GM12874 (cell line): ENCODE results near the gene SARDH.

Source experiments
- CTCF ChIP-seq: IDR thresholded peaks from 2 replicates; pipeline ENCODE4 v1.5.1; 2011; ENCODE audit warnings: low read depth, mild to moderate bottlenecking, control low read depth, low read length, moderate library complexity; ENCODE audit not compliant: insufficient read depth

SARDH gene

GRCh38 chr9:133768371-133768858, 30.3 kb upstream of the SARDH start:
- no peak for TF ChIP-seq CTCF

- no peak for TF ChIP-seq CTCF
Observed at GRCh38 chr9:133767625-133768024, 29.5 kb upstream of the SARDH start.

- no peak for TF ChIP-seq CTCF
Observed at GRCh38 chr9:133767008-133767407, 28.9 kb upstream of the SARDH start.

- TF ChIP-seq CTCF = no peak
Observed at GRCh38 chr9:133763272-133764183, 25.4 kb upstream of the SARDH start.

GRCh38 chr9:133762488-133763271, 24.5 kb upstream of the SARDH start:
- TF ChIP-seq CTCF = no peak

GRCh38 chr9:133761641-133762248, 23.6 kb upstream of the SARDH start:
- TF ChIP-seq CTCF = no peak

- no peak for TF ChIP-seq CTCF
Observed at GRCh38 chr9:133760713-133761290, 22.6 kb upstream of the SARDH start.
